HG03457 (cell line): ENCODE data around the gene MACROD2.
"Not testable (repeated sequence)": the region's sequence is repeated elsewhere in the genome, so short reads cannot be mapped to it uniquely, and the experiment has no call there.

ENCODE experiments used
- ATAC-seq: cut with Tn5 transposase; IDR thresholded peaks from one replicate; pipeline ENCODE4 v1.9.1; 2021; ENCODE audit warnings: moderate number of reproducible peaks; ENCODE audit not compliant: unreplicated experiment

The MACROD2 gene

DNA sequence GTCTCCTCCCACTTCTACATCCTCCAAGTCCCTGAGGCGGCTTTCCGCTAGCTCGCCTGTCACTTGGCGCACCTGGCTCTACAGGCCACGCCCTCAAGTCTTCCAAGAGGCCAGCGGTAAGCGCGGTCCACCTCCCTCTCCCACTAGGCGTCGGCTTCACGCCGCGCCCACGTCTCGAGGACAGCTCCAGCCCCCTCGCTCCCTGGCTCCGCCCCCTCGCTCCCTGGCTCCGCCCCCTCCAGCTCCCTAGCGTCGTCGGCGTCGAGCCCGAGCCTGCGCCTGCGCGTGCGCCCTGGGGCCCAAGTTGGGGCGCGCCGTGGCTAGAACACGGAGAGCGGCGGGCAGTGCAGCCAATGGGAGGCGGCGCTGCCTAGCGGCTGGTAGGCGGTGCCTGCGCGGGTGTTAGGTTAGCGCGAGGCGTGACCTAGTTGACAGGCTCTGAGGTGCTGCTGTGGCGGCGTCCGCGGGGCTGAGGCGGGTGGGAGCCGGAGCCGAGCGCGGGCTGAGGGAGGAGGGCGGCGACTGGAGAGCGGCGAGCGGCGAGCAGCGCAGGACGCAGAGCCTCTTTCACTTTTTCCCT, at the start of gene MACROD2:
Gene MACROD2, plus strand, starts transcription at position 431 of the 580 bp plus-strand sequence.
- ATAC-seq = no peak

DNA sequence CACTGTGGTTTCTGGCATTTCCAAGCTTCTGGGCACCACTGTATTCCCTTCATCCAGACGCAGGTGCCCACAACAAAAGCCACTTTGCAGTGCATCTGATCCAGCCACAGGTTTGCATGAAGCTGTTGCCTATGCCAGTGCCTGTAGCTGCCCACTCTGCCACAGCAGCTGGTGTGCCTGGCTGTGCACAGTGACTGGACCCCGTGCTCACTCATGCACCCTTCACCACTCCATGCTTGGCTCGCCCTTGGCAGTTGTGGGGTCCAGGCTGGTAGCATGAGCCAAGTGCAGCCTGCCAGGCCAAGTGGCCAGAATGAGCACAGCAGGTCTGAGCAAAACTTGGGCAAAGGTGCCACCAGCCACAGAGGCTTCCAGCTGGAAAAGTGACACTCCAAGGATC, 47.6 kb upstream of the MACROD2 start:
- no peak for ATAC-seq

DNA sequence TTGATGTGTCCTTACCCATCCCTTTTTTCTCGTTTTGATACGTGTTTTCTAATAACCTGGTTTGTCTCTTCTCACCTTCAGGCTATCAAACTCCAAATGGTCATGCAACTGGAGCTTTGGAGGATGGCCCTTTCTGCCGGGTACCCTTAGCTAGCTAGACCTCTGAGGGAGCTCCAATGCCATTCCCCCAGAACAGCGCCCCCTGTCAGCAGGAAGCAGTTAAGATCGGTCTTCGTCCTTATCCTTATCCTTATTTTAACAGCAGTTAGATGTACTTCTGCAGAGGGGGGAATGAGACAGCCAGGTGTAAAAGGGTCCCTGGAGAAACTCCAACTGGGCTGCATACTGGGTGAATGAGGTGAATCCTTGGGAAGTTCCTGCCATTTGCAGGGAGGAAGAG, 42.1 kb upstream of the MACROD2 start:
- no peak for ATAC-seq

DNA sequence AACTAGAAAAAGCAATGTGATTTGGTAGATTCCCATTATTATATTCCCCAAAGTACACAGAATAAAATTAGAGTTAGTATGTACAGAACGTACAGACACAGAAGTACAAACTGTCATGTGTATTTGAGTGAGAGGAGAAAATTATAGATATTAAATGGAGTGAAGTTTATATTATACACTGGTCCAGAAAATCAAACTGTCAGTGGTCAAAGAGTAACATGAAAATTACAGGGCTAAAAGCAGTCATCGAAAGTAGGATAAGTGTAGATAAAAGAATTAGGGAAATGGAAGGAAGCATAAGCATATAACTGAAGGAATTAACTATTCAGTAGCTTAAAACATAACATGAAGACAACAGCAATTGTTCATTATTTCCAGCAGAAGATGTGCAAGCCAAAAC, 35.2 kb upstream of the MACROD2 start:
- no peak for ATAC-seq

DNA sequence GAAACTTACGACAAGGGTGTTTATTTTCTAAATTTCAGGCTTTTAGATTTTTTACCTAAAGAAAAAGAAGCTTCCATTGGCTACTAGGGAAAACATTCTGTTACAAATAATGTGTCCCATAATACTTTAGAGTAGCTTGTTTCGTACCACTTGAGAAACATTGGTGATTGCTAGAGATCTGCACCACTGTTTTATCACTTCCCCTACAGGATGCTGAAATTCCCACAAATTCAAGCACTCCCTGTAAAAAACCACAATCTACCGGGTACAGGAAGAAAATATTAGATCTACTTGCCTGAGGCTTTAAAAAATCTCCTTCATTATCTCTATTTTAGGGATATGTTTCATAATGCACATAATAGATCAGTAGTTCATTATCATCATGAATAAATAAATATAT, 34.8 kb upstream of the MACROD2 start:
- ATAC-seq = no peak

DNA sequence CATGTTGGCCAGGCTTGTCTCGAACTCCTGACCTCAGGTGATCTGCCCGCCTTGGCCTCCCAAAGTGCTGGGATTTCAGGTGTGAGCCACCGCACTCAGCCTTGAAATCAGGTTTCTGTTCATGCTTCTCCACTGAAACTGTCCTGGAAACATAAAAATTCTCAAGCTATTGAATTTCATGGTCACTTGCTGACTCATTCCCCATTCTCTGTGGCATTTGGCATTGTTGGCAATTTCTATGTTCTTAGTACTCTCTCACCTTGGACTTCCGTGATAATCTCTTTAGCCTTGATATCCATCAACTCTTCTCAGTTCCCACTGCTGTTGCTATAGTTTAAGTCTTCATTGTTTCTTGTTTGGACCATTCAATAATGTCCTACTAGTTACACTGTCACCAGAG, 11.1 kb upstream of the MACROD2 start:
- ATAC-seq = no peak

DNA sequence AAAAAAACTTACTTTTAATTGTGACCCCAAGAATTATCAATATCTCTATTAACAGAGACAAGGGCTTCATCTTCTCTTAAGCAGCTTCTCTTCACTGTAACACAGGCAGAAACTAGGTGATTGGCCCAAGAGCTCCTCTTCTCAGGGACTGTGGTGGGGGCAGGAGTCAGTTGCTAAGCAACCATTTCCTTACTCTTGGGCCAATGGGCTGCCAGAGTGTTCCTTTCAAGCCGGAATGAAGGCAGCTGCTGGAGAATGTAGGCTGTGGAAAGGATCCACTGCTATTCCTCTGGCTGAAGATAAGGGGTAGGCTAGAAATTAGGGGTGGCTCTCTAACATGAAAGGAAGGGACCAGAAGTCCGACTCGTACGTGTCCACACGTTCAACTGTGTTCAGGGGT, 4.9 kb upstream of the MACROD2 start, which contains the start of gene SEL1L2:
Gene SEL1L2, minus strand, starts transcription at position 150 of the 400 bp plus-strand sequence. Its CDS starts 80 bp downstream, at position 70.
- ATAC-seq = no peak

DNA sequence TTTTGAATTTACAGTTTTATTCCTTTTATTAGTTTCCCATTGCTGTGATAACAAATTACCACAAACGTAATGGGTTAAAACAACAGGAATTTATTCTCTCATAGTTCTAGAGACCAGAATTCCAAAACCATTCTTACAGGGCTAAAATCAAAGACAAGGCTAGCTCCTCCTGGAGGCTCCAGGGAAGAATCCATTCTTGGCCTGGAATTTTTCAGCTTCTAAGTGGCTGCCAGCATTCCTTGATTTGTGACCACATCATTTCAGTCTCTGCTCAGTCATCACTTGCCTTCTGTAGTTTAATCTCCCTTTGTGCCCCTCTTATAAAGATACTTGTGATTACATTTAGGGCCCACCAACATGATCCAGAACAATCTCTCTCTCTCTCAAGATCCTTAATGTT, 4.0 kb upstream of the MACROD2 start:
- ATAC-seq = no peak

DNA sequence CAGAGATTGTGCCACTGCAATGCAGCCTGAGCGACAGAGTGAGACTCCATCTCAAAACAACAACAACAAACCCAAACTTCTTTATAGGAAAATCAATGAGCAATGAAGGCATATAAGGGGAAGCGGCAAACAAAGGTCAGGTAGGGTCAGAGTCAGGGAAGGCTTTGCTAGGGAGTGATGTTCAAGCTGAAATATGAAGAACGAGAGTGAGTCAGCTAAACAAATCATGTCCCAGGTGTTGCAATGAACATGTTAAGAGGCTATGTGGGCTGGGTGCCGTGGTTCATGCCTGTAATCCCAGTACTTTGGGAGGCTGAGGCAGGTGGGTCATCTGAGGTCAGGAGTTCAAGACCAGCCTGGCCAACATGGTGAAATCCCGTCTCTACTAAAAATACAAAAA, 3.4 kb upstream of the MACROD2 start:
- ATAC-seq = not testable (repeated sequence)

DNA sequence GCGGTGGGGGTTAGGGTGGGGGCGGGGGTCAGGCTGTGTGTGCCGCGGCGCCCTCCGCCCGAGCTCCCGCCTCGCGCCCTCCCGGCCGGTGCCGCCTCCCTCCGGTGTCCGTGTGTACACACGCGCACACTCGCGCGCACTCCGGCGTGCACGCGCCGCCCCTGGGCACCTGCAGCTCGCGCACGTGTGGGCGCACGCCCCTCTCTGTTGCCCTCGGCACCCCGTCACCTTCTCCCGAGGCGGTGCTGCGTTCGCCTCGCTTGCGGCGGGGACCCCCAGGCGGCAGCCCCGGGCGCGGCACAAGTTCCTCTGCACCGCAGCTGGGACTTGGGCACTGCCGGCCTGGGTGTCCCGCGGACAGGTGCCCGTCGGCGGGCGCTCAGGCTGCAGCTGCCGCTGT, 525 bp downstream of the MACROD2 start:
- no peak for ATAC-seq

DNA sequence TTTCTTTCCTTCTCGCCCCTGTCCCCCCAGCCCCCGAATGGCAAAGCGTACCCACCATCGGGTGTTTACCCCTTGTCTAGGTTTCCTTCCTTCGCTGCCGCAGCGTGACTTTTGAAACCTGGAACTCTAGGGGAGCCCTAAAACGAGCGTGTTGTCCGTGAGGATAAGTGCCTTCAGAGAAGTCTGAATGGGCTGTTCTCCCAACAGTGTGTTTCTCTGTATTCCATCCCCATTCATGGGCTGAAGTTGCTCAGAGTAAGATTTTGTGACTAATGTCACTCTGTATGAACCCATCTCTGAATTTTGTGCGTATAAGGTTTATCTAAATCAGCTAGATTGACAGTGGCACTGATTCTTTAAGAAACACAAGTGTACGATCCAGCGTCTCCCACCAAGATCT, 949 bp downstream of the MACROD2 start:
- no peak for ATAC-seq

DNA sequence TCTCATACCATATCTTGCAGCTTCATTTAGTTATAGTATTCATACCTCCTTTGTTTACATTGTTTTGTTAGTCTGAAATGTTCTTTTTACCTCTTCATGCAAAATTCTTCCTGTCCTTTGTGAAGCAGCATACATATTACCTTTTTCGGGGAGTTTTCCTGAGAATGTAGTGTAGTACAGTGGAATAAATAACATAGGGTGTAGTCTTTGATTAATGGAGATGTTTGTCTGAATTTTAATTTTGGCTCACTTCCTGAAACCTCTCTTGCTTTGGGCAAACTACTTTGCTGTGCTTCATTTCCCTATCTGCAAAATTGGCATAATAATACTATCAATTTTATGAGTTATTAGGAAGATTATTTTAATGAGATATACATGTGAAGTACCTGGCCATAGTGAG, 5.6 kb downstream of the MACROD2 start:
- no peak for ATAC-seq

DNA sequence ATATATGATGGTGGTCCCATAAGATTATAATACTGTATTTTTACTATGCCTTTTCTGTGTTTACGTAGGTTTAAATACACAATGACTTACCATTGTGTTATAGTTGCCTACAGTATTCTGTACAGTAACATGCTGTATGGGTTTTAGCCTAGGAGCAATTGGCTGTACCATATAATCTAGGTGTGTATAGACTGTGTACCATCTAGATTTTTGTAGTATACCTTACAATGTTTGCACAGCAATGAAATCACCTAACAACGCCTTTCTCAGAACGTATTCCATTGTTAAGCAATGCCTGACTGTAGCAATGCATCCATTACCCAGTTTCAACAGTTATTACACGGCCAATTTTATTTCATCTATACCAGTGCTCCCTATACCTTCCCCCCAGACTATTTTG, 10.7 kb downstream of the MACROD2 start:
- no peak for ATAC-seq

DNA sequence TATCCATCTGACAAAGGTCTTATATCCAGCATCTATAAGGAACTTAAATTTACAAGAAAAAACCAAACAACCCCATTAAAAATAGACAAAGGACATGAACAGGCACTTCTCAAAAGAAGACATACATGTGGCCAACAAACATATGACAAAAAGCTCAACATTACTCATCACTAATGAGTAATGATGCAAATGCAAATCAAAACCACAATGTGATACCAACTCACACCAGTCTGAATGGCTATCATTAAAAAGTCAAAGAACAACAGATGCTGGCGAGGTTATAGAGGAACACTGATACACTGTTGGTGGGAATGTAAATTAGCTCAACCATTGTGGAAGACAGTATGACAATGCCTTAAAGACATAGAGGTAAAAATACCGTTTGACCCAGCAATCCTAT, 13.9 kb downstream of the MACROD2 start:
- ATAC-seq = no peak

DNA sequence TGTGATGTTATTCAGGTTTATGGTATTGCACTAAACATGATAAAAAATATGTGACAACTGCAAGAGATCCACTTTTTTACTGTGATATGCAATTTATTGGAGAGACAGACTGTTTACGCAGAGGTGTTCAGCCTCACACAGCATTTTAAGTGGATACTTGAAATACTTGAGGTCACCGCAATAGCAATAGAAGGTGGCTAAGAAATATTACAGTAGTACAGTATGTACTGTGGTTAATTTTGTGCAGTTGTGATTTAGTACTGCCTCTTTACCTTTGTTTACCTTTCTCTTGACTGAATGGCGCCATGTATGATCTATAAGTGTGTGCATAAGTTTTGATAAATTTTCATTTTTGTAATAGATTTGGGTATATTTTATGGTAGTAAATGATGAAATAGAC, 17.4 kb downstream of the MACROD2 start:
- ATAC-seq = no peak

DNA sequence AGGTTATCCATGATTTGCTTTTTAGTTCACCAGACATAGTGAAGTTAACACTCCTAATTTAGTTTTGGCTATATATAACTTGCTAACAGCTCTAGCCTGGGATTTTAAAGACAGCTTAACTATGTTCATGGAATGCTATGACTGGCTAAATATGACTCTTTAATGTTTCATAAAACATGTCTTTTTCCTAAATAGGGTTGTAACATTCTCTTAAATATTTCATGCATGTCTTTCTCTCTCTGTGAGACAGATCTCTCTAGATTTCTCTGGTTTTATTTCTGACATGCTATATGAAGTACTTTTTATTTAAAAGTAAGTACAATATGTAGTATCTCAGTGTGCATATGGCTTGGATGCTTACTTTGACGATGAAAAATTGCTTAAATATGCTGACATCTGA, 35.7 kb downstream of the MACROD2 start:
- ATAC-seq = no peak

DNA sequence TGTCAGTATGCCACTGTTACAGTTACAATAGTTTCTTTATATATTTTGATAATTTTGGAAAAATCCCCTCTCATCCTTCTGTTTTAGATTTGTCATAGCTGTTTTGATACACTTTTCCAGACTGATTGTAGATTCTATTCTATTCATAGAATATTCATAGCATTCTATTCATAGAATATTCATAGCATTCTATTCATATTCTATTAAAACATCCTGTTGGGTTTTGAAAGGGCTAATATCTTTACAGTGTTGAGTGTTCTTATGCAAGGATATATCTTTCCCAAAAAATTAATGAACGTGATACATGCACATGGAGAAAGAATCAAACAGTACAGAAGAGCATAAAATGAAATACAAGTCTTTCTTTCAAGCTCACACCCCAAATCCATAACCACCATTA, 38.0 kb downstream of the MACROD2 start:
- no peak for ATAC-seq

DNA sequence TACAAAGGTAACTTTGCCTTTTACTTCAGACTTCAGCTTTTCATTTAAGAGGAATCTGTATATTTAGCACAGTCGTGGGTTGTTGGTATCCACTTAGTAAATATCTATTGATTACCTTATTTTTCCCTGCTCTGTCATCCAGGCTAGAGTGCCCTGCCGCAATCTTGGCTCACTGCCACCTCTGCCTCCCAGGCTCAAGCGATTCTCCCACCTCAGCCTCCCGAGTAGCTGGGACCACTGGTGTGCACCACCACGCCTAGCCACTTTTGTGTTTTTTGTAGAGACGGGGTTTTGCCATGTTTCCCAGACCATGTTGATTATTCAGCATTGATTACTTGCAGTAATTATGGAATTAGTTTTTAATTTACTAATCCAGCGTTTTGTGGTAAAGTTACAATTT, 41.3 kb downstream of the MACROD2 start:
- no peak for ATAC-seq

DNA sequence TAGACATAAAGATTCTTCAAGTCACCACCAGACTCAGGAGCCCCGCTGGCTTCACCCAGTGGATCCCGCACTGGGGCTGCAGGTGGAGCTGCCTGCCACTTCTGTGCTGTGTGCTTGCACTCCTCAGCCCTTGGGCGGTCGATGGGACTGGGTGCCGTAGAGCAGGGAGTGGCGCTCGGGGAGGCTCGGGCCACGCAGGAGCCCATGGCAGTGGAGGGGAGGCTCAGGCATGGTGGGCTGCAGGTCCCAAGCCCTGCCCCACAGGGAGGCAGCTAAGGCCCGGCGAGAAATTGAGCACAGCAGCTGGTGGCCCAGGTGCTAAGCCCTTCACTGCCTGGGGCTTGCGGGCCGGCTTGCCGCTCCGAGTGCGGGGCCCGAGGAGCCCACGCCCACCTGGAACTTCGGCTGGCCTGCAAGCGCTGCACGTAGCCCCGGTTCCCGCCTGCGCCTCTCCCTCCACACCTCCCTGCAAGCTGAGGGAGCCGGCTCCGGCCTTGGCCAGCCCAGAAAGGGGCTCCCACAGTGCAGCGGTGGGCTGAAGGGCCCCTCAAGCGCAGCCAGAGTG, 49.5 kb downstream of the MACROD2 start:
- ATAC-seq = not testable (repeated sequence)

DNA sequence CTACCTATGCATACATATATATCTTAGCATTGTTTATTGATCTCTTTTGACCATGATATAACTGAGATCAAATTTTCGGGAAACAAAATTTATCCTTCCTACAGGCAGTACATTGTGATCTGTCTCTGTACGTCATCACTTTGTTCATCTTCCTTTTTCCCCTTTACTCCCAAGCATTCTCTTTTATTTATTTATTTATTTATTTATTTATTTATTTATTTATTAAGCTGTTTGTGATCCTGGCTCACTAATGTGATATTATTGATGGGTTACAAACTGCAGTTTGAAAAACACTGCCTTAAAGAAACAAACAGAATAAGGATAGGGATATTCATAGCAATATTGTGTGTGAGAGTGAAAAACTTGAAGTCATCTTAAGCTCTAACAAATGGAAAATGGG, 51.2 kb downstream of the MACROD2 start:
- no peak for ATAC-seq

DNA sequence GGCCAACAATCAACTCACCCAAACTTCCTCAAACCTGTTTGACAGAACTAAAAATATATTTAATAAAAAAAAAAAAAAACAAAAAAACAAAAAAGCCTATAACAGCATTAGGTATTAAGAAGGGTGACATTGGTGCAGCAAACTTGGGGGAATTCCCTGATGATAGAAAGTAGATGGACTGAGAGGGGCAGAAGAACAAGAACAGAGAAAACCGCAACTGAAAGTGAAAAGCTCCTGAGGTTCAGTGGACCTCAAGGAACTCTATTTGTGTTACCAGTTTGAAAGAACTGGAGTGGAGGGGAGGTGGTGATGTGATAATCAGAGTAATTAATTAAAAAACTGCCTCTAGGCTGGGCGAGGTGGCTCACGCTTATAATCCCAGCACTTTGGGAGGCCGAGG, 53.8 kb downstream of the MACROD2 start:
- ATAC-seq = peak; percentile 72

DNA sequence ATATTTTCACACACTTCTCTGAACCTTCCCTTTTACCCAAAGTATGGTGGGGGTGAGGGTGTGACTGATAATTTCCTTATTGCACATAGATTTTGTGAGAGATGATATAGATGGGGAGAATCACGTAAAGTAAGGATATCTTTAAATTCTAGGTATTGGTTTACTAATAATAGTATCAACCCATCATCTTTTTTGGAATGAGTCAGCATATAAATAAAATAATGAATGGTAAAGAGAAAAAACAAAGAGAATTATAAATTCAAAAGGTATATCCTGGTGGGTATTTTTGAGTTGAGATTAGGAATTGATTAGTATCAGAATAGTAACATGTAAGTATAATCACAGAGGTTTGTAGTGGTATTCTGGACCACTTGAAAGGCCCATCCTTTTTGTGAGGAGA, 56.1 kb downstream of the MACROD2 start:
- ATAC-seq = no peak

DNA sequence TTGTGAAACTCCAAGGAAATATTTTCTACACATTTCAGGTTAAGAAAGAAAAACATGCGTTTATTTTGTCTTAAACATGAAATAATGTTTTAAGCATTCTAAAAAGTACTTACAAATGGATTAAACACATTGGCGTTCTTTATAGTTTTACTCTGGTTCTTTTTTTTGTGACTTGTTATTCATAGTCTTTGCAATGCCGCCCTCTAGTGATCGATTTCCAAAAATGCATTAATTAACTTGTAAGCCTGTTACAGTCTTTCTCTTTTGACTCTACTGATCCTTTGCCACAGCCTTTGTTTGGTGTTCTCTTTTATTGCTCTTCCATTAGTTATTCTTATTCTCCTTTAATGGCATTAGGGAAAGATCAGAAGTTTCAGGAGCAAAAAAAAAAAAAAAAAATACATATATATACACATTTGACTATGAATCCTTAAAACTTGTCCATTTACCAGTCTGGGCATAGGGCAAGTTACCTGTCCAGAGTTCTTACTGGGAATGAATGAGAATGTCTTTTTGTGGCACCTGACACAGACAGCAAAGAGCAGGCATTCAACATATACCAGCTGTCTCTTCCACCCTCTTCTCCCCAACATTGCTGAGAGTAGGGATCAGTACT, 59.9 kb downstream of the MACROD2 start:
- no peak for ATAC-seq
